HG02588 (cell line): Measurements from ENCODE around the gene ILDR2.

Source experiments
- ATAC-seq: cut with Tn5 transposase; IDR thresholded peaks from one replicate; pipeline ENCODE4 v1.9.1; 2021; ENCODE audit warnings: mild to moderate bottlenecking, moderate library complexity; ENCODE audit not compliant: unreplicated experiment

ILDR2 gene

GRCh38 chr1:166925810-166926478, 49.4 kb downstream of the ILDR2 start:
- ATAC-seq = no peak

GRCh38 chr1:166924823-166925541, 50.4 kb downstream of the ILDR2 start:
- peak; percentile 86 for ATAC-seq

GRCh38 chr1:166920561-166921475, 54.5 kb downstream of the ILDR2 start:
- no peak for ATAC-seq

- ATAC-seq = no peak
Measured at GRCh38 chr1:166918956-166919316, 56.4 kb downstream of the ILDR2 start.

GRCh38 chr1:166918088-166918955, 57.0 kb downstream of the ILDR2 start:
- no peak for ATAC-seq

- ATAC-seq = no peak
Measured at GRCh38 chr1:166915941-166916340, 59.4 kb downstream of the ILDR2 start.

GRCh38 chr1:166915042-166915441, 60.3 kb downstream of the ILDR2 start:
- no peak for ATAC-seq

GRCh38 chr1:166914111-166914510, 61.2 kb downstream of the ILDR2 start:
- ATAC-seq = no peak

GRCh38 chr1:166911624-166912023, 63.7 kb downstream of the ILDR2 start:
- ATAC-seq = no peak

- peak; percentile 86 for ATAC-seq
Measured at GRCh38 chr1:166910396-166910994, 64.8 kb downstream of the ILDR2 start.

- ATAC-seq = no peak
Measured at GRCh38 chr1:166908942-166909341, 66.4 kb downstream of the ILDR2 start.

- ATAC-seq = no peak
Measured at GRCh38 chr1:166907763-166908162, 67.6 kb downstream of the ILDR2 start.

- no peak for ATAC-seq
Measured at GRCh38 chr1:166907051-166907450, 68.3 kb downstream of the ILDR2 start.

- no peak for ATAC-seq
Measured at GRCh38 chr1:166906647-166907046, 68.7 kb downstream of the ILDR2 start.

- ATAC-seq = no peak
Measured at GRCh38 chr1:166905900-166906299, 69.4 kb downstream of the ILDR2 start.

- no peak for ATAC-seq
Measured at GRCh38 chr1:166905136-166905535, 70.2 kb downstream of the ILDR2 start.

GRCh38 chr1:166903232-166903631, 72.1 kb downstream of the ILDR2 start:
- no peak for ATAC-seq

GRCh38 chr1:166902279-166902678, 73.1 kb downstream of the ILDR2 start:
- no peak for ATAC-seq

GRCh38 chr1:166900987-166901386, 74.4 kb downstream of the ILDR2 start:
- no peak for ATAC-seq

- ATAC-seq = no peak
Measured at GRCh38 chr1:166899769-166900168, 75.6 kb downstream of the ILDR2 start.
